Breast epithelium (tissue), 3 donors: ENCODE results near the gene LAMA4.

Experiments
- CTCF ChIP-seq, 3 donors: fragments of 450-650 bp; IDR thresholded peaks; one replicate each; pipeline ENCODE4 v1.5.1; 2016 to 2017; ENCODE audit warnings: antibody characterized with exemption in 3 of 3, mild to moderate bottlenecking in 3 of 3, moderate library complexity in 3 of 3
- POLR2A ChIP-seq: fragments of 450-650 bp; IDR thresholded peaks from one replicate; pipeline ENCODE4 v1.6.1; 2016; ENCODE audit warnings: antibody characterized with exemption, mild to moderate bottlenecking, moderate library complexity

- TF ChIP-seq CTCF (IDR thresholded peaks at IDR 0.05), result no peak
- TF ChIP-seq POLR2A, result no peak
These were observed 43.8 kb upstream of the LAMA4 start for GRCh38 chr6:112298021-112298745.
